ENCODE results near the gene CCAR1.
"Not testable (repeated sequence)": the region's sequence is repeated elsewhere in the genome, so short reads cannot be mapped to it uniquely, and the experiment has no call there.

The CCAR1 gene

DNA sequence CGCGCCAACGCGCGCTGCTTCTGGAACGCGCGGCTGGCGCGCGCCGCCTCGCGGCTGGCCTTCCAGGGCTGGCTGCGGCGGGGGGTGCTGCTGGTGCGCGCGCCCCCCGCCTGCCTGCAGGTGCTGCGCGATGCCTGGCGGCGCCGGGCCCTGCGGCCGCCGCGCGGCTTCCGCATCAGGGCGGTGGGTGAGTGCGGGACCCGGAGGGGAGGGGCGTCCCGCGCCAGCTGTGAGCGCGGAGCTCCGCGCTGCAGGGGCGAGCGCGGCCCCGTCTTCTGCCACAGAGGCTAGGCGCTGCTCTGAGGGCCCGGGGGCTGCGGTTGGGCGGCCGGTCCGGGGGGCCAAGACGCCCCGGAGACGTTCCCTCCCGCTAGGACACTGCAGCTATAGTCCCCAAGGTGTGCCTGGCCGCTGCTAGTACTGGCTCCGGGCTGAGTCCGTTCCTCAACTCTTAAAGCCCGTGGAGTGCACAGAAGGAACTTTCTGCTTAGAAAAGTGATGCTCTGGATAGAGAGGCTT, 107.1 kb downstream of the CCAR1 start:
- DNase-seq = not testable (repeated sequence)

DNA sequence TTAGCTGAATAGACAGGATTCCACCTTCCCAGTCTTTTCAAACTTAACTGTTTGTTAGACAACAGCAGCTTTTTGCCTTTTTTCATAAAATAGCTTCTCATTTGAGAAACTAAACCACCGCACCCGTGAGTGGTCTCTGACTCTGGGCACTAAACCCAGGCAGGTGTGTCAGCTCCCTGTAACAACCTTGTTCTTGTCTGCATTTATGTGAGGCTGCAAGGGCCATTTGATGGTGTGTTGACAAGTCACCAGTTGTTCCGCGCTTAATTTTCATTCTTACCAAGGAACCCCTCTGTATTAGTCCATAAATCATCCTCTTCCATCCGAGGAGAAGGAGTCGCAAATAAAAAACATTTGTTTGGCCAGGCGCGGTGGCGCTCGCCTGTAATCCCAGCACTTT, 107.8 kb downstream of the CCAR1 start:
- no peak for DNase-seq

DNA sequence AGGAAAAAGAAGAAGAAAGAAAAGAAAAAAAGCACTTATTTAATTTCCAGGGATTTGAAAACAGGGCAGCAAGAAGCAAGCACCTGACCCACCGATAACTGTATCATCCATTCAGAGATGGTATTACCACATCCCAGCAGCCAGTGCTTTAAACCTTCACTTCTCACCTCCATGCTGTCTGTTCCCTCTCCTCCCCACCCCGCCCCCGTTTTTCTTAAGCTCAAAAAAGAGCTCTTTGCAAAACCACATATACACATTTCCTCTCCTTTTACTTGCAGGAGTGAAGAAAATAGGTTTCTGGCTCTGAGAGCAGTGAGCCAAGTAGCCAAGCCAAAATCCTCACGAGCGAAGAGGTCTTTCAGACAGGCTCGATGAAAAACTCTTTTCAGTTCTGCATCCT, 108.5 kb downstream of the CCAR1 start:
- no peak for DNase-seq

DNA sequence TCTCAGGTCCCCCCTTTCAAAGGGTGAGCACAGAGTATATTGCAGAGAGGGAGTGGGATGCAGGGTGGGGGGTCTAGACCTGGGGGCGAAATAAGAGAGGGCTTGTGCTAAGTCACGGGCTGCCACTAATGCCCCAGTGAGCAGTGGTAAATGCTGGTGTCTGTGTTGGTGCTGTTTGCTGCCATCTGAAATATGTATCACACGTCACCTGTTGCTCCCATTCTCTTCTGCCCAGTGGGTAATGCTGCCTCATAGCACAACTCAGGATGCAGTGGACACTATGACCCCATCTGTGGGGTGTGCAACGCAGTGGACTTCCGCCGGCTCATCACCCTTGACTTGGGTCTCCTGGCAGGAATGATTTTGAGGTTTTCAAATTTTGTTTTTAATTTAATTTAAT, 108.9 kb downstream of the CCAR1 start:
- DNase-seq = no peak

DNA sequence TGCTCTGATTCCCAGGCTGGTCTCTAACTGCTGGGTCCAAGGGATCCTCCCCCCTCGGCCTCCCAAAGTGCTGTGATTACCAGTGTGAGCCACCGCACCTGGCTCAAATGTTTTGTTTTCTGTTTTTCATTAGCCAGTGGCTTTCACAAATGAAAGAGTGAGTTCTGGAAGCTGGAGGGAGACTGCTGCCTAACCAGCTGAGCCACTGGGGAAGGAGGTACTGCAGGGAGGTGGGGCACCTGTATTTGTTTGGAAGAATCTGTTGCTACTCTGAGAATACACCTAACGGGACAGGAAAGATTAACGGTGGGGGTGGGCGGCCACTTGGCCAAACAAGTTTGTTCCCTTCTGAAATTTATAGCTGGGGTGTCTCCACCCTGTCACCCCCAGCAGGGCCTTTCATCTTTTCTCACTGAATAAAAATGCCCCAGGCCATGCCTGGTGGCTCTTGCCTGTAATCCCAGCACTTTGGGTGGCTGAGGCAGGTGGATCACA, 111.0 kb downstream of the CCAR1 start:
- no peak for DNase-seq

DNA sequence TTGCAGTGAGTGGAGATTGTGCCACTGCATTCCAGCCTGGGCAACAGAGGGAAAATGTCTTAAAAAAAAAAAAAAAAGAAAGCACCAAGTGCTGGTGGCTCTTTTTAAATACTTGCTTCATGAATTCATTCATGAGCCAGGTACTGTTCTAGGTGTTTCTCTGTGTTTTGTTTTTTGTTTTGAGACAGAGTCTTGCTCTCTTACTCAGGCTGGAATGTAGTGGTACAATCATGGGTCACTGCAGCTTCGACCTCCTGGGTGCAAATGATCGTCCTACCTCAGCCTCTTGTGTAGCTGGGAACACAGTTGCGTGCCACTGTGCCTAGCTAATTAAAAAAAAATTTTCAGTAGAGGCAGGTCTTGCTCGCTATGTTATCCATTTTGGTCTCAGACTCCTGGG, 111.6 kb downstream of the CCAR1 start:
- no peak for DNase-seq

DNA sequence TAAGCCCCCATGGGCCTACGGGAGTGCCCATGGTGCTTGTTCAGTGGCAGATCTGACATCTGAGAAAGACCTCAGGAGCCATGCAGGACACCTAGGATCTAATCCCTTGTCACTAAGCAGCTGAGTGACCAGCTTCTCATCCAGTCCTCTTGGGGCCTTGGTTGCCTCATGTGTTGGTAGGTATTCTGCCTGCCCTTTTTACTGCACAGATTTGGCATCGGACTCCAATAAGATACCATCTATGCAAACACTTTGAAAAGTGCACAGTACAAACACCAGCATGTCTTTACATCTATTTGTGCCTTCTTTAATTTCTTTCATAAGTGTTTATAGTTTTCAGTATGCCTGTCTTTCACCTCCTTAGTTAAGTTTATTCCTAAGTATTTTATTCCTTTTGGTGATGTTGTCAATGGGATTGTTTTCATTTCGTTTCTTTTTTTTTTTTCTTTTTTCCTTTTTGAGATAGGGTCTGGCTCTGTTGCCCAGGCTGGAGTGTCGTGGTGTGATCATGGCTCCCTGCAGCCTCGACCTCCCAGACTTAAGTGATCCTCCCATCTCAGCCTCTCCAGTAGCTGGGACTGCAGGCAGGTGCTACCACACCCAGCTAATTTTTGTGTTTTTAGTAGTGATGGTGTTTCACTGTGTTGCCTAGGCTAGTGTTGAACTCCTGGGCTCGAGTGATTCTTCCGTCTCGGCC, 116.7 kb downstream of the CCAR1 start:
- no peak for DNase-seq

DNA sequence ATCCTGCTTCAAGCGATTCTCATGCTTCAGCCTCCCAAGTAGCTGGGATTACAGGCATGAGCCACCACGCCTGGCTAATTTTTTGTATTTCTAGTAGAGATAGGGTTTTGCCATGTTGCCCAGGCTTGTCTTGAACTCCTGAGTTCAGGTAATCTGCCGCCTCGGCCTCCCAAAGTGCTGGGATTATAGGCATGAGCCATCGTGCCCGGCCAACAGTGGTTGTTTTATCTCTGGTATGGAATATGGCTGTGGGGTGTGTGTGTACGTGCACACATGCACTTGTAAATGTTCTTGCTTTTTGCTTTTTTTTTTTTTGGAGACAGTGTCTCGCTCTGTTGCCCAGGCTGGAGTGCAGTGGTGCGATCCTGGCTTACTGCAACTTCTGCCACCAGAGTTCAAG, 119.6 kb downstream of the CCAR1 start:
- DNase-seq = not testable (repeated sequence)

Data from NCI-H1436 (cell line).